ENCODE measurements around the gene CLK2. TPM values are rescaled to one million over a fixed set of nuclear protein-coding genes. Genes with fewer than 3 reads are reported as not detected.

The CLK2 gene
- total and polyA plus RNA-seq, 9 of the 15 experiments (the other 6 are each of a cell fraction or from before 2014, with no cell fraction given) = 13.5 to 81.4 (median 39.6) TPM

GRCh38 chr1:155218854-155219591 lies 54.3 kb downstream of the CLK2 start (continued):
- TF ChIP-seq ZBTB40 (IDR thresholded peaks at IDR 0.05) (peak; percentile 78), ZBTB40 (CRISPR knock-in tag; IDR thresholded peaks at IDR 0.05) (no peak), SMAD2 (IDR thresholded peaks at IDR 0.05; ENCODE audit: low read depth, low read length) (no peak), TAF9B (IDR thresholded peaks at IDR 0.05; ENCODE audit: partially characterized antibody) (no peak), ZNF239 (CRISPR knock-in tag; IDR thresholded peaks at IDR 0.05) (no peak), ZHX1 (conservative IDR thresholded peaks at IDR 0.05; ENCODE audit: low read length) (no peak), CBX5 (IDR thresholded peaks at IDR 0.05; ENCODE audit: borderline replicate concordance, low read depth) (no peak), FOXO4 (CRISPR knock-in tag; IDR thresholded peaks at IDR 0.05) (no peak), SIN3B (IDR thresholded peaks at IDR 0.05; ENCODE audit: low read depth) (0 out of 2 replicates have a peak, but pooled peaks have one; percentile 25), EP300 (IDR thresholded peaks at IDR 0.05; ENCODE audit: low read length) (no peak)
